NB4 (cell line): ENCODE measurements around the gene ZNF692.

Source experiments
- CTCF ChIP-seq: IDR thresholded peaks from one replicate; pipeline ENCODE4 v1.5.1; 2012; ENCODE audit warnings: low read depth, low read length
- MAX ChIP-seq: IDR thresholded peaks from 2 replicates; pipeline ENCODE4 v1.6.1; 2011; ENCODE audit warnings: low read depth, low read length
- POLR2A ChIP-seq: IDR thresholded peaks from 2 replicates; pipeline ENCODE4 v1.6.1; 2011; ENCODE audit warnings: mild to moderate bottlenecking; ENCODE audit not compliant: insufficient read length; ENCODE audit errors: extremely low read depth

DNA sequence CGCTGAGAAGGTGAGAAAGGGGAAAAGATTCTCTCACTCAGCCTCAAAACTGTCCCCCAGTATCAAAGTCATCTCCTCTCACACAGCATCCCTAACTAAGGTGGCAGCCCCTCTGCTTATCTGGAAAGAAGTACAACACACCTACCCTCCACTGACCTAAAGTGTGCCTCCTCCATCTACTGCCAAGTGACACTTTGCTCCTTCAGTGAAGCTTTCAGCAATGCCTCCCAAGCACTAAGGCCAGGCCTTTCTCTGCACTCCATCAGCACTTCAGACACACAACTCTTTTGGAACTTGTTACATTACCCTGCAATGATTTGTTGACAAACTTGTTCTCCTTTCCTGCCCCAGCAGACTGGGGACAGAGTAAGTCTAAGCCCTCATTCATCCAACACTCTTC, 34.6 kb downstream of the ZNF692 start:
- TF ChIP-seq CTCF = no peak
- TF ChIP-seq POLR2A = no peak
- no peak for TF ChIP-seq MAX
